ENCODE results near the gene HLA-DPA1.
"Not testable (repeated sequence)": the region's sequence is repeated elsewhere in the genome, so short reads cannot be mapped to it uniquely, and the experiment has no call there.

Gene HLA-DPA1

GRCh38 chr6:33075568-33076405 is 2.3 kb upstream of the HLA-DPA1 start, which contains the start of gene HLA-DPB1:
TSS of gene HLA-DPB1 (plus strand) at chr6:33075990. CDS start at chr6:33076042, 52 bp downstream.
- TF ChIP-seq POLR2AphosphoS5 (IDR thresholded peaks at IDR 0.05; ENCODE audit: low read depth, low read length) (peak; percentile 84), TAF1 (IDR thresholded peaks at IDR 0.05; ENCODE audit: borderline replicate concordance, low read depth, low read length) (peak; percentile 84; the same call in 1 of the 2 replicates), POLR2A (IDR thresholded peaks at IDR 0.05; ENCODE audit: low read depth, low read length) (peak; percentile 87)
- no peak for FAIRE-seq
- peak; percentile 41 for DNase-seq (ENCODE audit: insufficient read length)

GRCh38 chr6:33075208-33075567 is 1.7 kb upstream of the HLA-DPA1 start:
- TF ChIP-seq TAF1 (IDR thresholded peaks at IDR 0.05; ENCODE audit: borderline replicate concordance, low read depth, low read length) (no peak), POLR2A (IDR thresholded peaks at IDR 0.05; ENCODE audit: low read depth, low read length) (no peak), POLR2AphosphoS5 (IDR thresholded peaks at IDR 0.05; ENCODE audit: low read depth, low read length) (no peak; the same call in 1 of the 2 replicates)
- FAIRE-seq, result peak; percentile 95

GRCh38 chr6:33072508-33073100 is 845 bp downstream of the HLA-DPA1 start:
- FAIRE-seq, result peak; percentile 91
- no peak for TF ChIP-seq TAF1 (IDR thresholded peaks at IDR 0.05; ENCODE audit: borderline replicate concordance, low read depth, low read length)
- peak; percentile 89 for TF ChIP-seq POLR2AphosphoS5 (IDR thresholded peaks at IDR 0.05; ENCODE audit: low read depth, low read length)
- peak; percentile 65 for TF ChIP-seq POLR2A (IDR thresholded peaks at IDR 0.05; ENCODE audit: low read depth, low read length)
- DNase-seq (ENCODE audit: insufficient read length), result no peak

More at GRCh38 chr6:33075208-33075567, 1.7 kb upstream of the HLA-DPA1 start:
- no peak for DNase-seq (ENCODE audit: insufficient read length)

- peak; percentile 85 for FAIRE-seq
- TF ChIP-seq TAF1 (IDR thresholded peaks at IDR 0.05; ENCODE audit: borderline replicate concordance, low read depth, low read length) (no peak), POLR2AphosphoS5 (IDR thresholded peaks at IDR 0.05; ENCODE audit: low read depth, low read length) (0 out of 2 replicates have a peak, but pooled peaks have one; percentile 11), POLR2A (IDR thresholded peaks at IDR 0.05; ENCODE audit: low read depth, low read length) (peak; percentile 8; the same call in 1 of the 2 replicates)
- no peak for DNase-seq (ENCODE audit: insufficient read length)
Observed at GRCh38 chr6:33071569-33071968, 1.9 kb downstream of the HLA-DPA1 start.

- peak; percentile 40 for FAIRE-seq
Observed at GRCh38 chr6:33070909-33071308, 2.5 kb downstream of the HLA-DPA1 start.

GRCh38 chr6:33069021-33069738 is 4.3 kb downstream of the HLA-DPA1 start:
- no peak for DNase-seq (ENCODE audit: insufficient read length)
- no peak; the same call in 1 of the 2 replicates for TF ChIP-seq POLR2A (IDR thresholded peaks at IDR 0.05; ENCODE audit: low read depth, low read length)
- TF ChIP-seq POLR2AphosphoS5 (IDR thresholded peaks at IDR 0.05; ENCODE audit: low read depth, low read length), result no peak; the same call in 1 of the 2 replicates
- TF ChIP-seq TAF1 (IDR thresholded peaks at IDR 0.05; ENCODE audit: borderline replicate concordance, low read depth, low read length), result no peak
- FAIRE-seq, result no peak

More at GRCh38 chr6:33070909-33071308, 2.5 kb downstream of the HLA-DPA1 start:
- TF ChIP-seq POLR2A (IDR thresholded peaks at IDR 0.05; ENCODE audit: low read depth, low read length), result peak; percentile 39; the same call in 1 of the 2 replicates
- TF ChIP-seq TAF1 (IDR thresholded peaks at IDR 0.05; ENCODE audit: borderline replicate concordance, low read depth, low read length), result no peak
- no peak for DNase-seq (ENCODE audit: insufficient read length)

GRCh38 chr6:33066917-33067521 is 6.4 kb downstream of the HLA-DPA1 start:
- TF ChIP-seq TAF1 (IDR thresholded peaks at IDR 0.05; ENCODE audit: borderline replicate concordance, low read depth, low read length) (no peak), POLR2AphosphoS5 (IDR thresholded peaks at IDR 0.05; ENCODE audit: low read depth, low read length) (peak; percentile 91), POLR2A (IDR thresholded peaks at IDR 0.05; ENCODE audit: low read depth, low read length) (peak; percentile 76)
- no peak for FAIRE-seq

GRCh38 chr6:33065312-33065711 is 8.1 kb downstream of the HLA-DPA1 start:
- FAIRE-seq (peak; percentile 17), DNase-seq (ENCODE audit: insufficient read length) (no peak)
- TF ChIP-seq POLR2A (IDR thresholded peaks at IDR 0.05; ENCODE audit: low read depth, low read length) (peak; percentile 62), TAF1 (IDR thresholded peaks at IDR 0.05; ENCODE audit: borderline replicate concordance, low read depth, low read length) (no peak), POLR2AphosphoS5 (IDR thresholded peaks at IDR 0.05; ENCODE audit: low read depth, low read length) (no peak; the same call in 1 of the 2 replicates)

More at GRCh38 chr6:33066917-33067521, 6.4 kb downstream of the HLA-DPA1 start:
- DNase-seq (ENCODE audit: insufficient read length), result no peak

- peak; percentile 47; the same call in 1 of the 2 replicates for TF ChIP-seq POLR2AphosphoS5 (IDR thresholded peaks at IDR 0.05; ENCODE audit: low read depth, low read length)
- TF ChIP-seq POLR2A (IDR thresholded peaks at IDR 0.05; ENCODE audit: low read depth, low read length), result no peak; the same call in 1 of the 2 replicates
- no peak for TF ChIP-seq TAF1 (IDR thresholded peaks at IDR 0.05; ENCODE audit: borderline replicate concordance, low read depth, low read length)
- DNase-seq (ENCODE audit: insufficient read length) (no peak), FAIRE-seq (no peak)
Observed at GRCh38 chr6:33064723-33065122, 8.7 kb downstream of the HLA-DPA1 start.

- FAIRE-seq; DNase-seq (ENCODE audit: insufficient read length): not testable (repeated sequence)
- TF ChIP-seq POLR2AphosphoS5 (IDR thresholded peaks at IDR 0.05; ENCODE audit: low read depth, low read length) (peak; percentile 61; the same call in 1 of the 2 replicates), POLR2A (IDR thresholded peaks at IDR 0.05; ENCODE audit: low read depth, low read length) (peak; percentile 40; the same call in 1 of the 2 replicates)
Observed at GRCh38 chr6:33063435-33063834, 10.0 kb downstream of the HLA-DPA1 start.
